ENCODE measurements around the gene UNC5B.

UNC5B gene

DNA sequence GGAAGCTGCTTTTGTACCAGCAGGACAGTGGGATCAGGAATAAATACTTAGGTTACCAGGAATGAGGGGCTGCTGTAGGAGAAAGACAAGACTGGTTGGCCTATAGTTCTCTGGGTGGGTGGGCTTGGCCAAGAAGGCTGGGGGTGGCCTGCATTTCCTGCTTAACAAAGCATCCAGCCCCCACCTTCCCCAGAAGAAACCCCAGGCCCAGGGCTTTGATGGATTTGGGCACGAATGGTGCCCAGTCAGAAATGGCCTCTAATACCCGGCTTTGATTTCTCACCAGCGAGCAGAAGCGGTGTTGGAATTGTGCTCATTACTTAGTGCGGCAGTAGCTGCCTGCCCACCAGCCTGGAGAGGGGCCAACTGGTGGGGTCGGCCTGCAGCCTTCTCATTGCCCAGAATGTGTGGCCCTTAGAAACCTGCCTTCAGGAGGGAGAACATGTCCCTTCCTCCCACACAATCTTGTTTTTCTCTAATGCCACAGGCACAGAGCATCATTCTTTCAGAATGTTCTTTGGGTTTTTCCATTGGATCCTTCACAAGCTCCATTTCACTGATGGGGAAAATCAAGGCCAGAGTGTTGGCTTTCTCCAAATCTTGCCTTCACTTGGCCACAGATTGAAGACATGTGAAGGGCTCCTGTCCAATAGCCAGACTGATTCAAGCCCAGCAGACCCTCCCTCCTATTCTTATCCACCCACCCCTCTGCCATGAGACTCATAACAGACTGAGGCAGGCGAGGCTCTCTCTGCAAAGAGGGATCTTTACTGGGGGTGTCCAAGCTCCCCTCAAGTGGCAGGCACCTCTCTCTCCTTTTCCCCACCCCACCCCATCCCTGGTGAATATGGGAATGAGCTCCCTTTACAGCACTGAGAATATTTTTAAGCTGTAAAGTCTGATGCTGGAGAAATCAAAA, 2.5 kb downstream of the UNC5B start:
- Histone ChIP-seq H3K27ac (replicated peaks) (no peak overlapping the region), H3K27me3 (ENCODE audit: insufficient read depth, poor library complexity, severe bottlenecking) (peaks cover 23% of the 10 kb centered on the region), H3K4me3 (replicated peaks; ENCODE audit: insufficient read depth, low read length) (no peak overlapping the region)
- DNase-seq (ENCODE audit: low read depth in 1 of 2, low spot score in 1 of 2), result no peak
- no peak for TF ChIP-seq POLR2AphosphoS5 (IDR thresholded peaks at IDR 0.05; ENCODE audit: low read depth)
- TF ChIP-seq SPI1 (IDR thresholded peaks at IDR 0.05; ENCODE audit: borderline replicate concordance, low read depth), result no peak
- no peak for TF ChIP-seq GABPA (IDR thresholded peaks at IDR 0.05; ENCODE audit: low read depth)
- TF ChIP-seq, protein P1, sequence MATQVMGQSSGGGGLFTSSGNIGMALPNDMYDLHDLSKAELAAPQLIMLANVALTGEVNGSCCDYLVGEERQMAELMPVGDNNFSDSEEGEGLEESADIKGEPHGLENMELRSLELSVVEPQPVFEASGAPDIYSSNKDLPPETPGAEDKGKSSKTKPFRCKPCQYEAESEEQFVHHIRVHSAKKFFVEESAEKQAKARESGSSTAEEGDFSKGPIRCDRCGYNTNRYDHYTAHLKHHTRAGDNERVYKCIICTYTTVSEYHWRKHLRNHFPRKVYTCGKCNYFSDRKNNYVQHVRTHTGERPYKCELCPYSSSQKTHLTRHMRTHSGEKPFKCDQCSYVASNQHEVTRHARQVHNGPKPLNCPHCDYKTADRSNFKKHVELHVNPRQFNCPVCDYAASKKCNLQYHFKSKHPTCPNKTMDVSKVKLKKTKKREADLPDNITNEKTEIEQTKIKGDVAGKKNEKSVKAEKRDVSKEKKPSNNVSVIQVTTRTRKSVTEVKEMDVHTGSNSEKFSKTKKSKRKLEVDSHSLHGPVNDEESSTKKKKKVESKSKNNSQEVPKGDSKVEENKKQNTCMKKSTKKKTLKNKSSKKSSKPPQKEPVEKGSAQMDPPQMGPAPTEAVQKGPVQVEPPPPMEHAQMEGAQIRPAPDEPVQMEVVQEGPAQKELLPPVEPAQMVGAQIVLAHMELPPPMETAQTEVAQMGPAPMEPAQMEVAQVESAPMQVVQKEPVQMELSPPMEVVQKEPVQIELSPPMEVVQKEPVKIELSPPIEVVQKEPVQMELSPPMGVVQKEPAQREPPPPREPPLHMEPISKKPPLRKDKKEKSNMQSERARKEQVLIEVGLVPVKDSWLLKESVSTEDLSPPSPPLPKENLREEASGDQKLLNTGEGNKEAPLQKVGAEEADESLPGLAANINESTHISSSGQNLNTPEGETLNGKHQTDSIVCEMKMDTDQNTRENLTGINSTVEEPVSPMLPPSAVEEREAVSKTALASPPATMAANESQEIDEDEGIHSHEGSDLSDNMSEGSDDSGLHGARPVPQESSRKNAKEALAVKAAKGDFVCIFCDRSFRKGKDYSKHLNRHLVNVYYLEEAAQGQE (IDR thresholded peaks at IDR 0.05; ENCODE audit: insufficient replicate concordance, low read depth), result no peak
- TF ChIP-seq, protein P2, sequence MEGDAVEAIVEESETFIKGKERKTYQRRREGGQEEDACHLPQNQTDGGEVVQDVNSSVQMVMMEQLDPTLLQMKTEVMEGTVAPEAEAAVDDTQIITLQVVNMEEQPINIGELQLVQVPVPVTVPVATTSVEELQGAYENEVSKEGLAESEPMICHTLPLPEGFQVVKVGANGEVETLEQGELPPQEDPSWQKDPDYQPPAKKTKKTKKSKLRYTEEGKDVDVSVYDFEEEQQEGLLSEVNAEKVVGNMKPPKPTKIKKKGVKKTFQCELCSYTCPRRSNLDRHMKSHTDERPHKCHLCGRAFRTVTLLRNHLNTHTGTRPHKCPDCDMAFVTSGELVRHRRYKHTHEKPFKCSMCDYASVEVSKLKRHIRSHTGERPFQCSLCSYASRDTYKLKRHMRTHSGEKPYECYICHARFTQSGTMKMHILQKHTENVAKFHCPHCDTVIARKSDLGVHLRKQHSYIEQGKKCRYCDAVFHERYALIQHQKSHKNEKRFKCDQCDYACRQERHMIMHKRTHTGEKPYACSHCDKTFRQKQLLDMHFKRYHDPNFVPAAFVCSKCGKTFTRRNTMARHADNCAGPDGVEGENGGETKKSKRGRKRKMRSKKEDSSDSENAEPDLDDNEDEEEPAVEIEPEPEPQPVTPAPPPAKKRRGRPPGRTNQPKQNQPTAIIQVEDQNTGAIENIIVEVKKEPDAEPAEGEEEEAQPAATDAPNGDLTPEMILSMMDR (IDR thresholded peaks at IDR 0.05; ENCODE audit: insufficient read depth, low read length), result no peak

DNA sequence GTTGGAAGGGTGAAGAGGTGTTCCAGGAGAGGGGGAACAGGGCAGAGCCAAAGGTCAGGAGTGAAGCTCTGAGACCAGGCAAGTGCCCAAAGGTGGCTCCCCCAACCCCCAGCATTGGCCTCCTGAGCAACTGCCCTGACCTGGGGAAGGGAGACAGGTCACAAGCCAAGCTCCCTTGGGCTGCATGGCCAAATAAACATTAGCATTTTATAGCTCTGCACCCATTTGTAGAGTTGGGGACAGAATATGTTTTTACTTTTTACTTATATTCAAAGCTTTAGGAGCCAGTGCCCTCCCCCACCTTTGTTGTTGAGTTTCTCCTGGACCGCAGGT, 4.0 kb downstream of the UNC5B start:
- Histone ChIP-seq H3K4me3 (replicated peaks; ENCODE audit: insufficient read depth, low read length) (no peak overlapping the region), H3K27me3 (ENCODE audit: insufficient read depth, poor library complexity, severe bottlenecking) (peaks cover 10% of the 10 kb centered on the region), H3K27ac (replicated peaks) (no peak overlapping the region)
- no peak for DNase-seq (ENCODE audit: low read depth in 1 of 2, low spot score in 1 of 2)
- TF ChIP-seq, protein P1 (IDR thresholded peaks at IDR 0.05; ENCODE audit: insufficient replicate concordance, low read depth), result no peak
- TF ChIP-seq GABPA (IDR thresholded peaks at IDR 0.05; ENCODE audit: low read depth) (no peak), SPI1 (IDR thresholded peaks at IDR 0.05; ENCODE audit: borderline replicate concordance, low read depth) (no peak), POLR2AphosphoS5 (IDR thresholded peaks at IDR 0.05; ENCODE audit: low read depth) (no peak)
- TF ChIP-seq, protein P2 (IDR thresholded peaks at IDR 0.05; ENCODE audit: insufficient read depth, low read length), result no peak

DNA sequence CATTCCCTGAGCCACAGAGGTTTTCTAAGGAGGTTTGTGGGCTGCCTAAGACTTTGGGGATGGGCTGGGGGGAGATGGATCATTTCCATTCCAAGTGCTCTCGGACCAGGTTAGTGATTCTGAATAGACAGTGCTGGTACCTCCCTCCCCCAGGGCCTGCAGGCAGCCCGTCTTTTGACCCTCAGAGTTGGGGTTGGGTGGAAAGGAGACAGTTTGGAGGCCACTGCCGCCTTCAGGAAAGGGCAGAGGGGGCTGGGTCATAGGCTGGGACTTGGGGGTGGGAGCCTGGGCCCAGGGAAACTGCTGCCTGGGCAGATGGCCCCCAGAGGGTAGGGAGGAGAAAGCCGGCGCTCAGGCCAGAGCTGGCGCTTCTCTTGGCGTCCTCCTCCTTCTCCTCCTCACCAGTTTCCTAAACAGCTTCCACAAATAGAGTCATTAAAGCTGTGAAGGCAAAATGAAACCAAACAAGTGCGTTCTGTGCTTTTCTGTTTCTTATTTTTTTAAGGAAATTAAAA, 4.4 kb downstream of the UNC5B start:
- DNase-seq (ENCODE audit: low read depth in 1 of 2, low spot score in 1 of 2), result no peak
- Histone ChIP-seq H3K4me3 (replicated peaks; ENCODE audit: insufficient read depth, low read length) (no peak overlapping the region), H3K27me3 (ENCODE audit: insufficient read depth, poor library complexity, severe bottlenecking) (peaks cover 5% of the 10 kb centered on the region), H3K27ac (replicated peaks) (no peak overlapping the region)
- TF ChIP-seq GABPA (IDR thresholded peaks at IDR 0.05; ENCODE audit: low read depth), result no peak

DNA sequence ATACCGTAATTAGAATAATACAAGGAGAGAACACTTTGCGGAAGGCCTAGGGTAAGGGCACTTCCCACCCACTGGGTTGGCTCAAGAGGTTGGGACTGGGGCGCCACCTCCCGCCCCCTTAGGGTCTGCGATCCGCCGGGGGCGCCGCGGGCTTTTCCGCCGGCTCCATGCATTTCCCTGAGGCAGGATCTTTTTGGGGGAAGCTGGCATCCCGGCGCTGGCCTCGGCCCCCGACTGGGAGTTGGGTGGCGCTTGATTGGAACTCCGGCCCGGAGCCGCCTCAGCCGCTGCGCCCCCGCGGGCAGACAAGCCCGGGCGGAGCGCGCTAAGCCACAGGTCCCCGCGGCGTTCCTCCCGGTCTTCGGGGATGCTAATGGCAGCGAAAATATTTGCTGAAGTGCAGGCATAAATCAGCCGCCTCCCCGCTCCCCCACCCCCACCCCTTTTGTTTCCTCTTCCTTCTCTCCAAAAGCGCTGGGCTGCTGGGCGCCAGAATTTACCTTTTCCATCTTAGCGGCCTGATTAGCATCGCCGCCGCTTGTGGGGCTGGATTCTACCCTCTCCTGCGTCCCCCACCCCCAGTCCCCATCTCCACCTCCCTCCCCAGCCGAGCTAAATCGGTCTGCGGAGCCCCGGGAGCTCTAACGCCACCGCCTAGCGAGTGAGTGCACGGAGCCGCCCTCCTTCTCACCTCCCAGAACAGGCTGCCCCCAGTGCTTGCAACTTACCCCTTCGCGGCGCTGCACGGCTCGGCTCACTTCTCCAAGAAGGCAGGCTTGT, 5.1 kb downstream of the UNC5B start:
- no peak overlapping the region for H3K4me3 ChIP-seq (replicated peaks; ENCODE audit: insufficient read depth, low read length)
- peaks cover 3% of the 10 kb centered on the region for H3K27me3 ChIP-seq (ENCODE audit: insufficient read depth, poor library complexity, severe bottlenecking)
- no peak for TF ChIP-seq POLR2AphosphoS5 (IDR thresholded peaks at IDR 0.05; ENCODE audit: low read depth)
- TF ChIP-seq, protein P2 (IDR thresholded peaks at IDR 0.05; ENCODE audit: insufficient read depth, low read length), result no peak
- TF ChIP-seq, protein P1 (IDR thresholded peaks at IDR 0.05; ENCODE audit: insufficient replicate concordance, low read depth), result no peak
- TF ChIP-seq SPI1 (IDR thresholded peaks at IDR 0.05; ENCODE audit: borderline replicate concordance, low read depth), result no peak
- TF ChIP-seq GABPA (IDR thresholded peaks at IDR 0.05; ENCODE audit: low read depth), result no peak
- no peak for DNase-seq (ENCODE audit: low read depth in 1 of 2, low spot score in 1 of 2)
- H3K27ac ChIP-seq (replicated peaks), result no peak overlapping the region
